Ovary (tissue), 10 donors: Measurements from ENCODE around the gene DAB1. TPM values are rescaled to one million over a fixed set of nuclear protein-coding genes. Genes with fewer than 3 reads are reported as not detected.

ENCODE experiments used
- DNase-seq, 5 donors: peaks; one replicate each; pipeline ENCODE4 v3.0.0-alpha.2; 2019 to 2020
- H3K27ac ChIP-seq, 2 donors: fragments of 200-600 bp; one replicate each; pipeline versions ENCODE4 v1.5.1 to v1.8.0; 2019 to 2022
- H3K27me3 ChIP-seq: fragments of 200-600 bp; one replicate; pipeline ENCODE4 v1.8.0; 2022
- H3K36me3 ChIP-seq: fragments of 200-600 bp; sonication (generic); one replicate; pipeline ENCODE4 v1.5.1; 2019
- H3K4me1 ChIP-seq: one replicate; pipeline ENCODE4 v1.8.1; 2013; ENCODE audit warnings: mild to moderate bottlenecking, moderate library complexity; ENCODE audit not compliant: insufficient read depth
- H3K4me3 ChIP-seq: fragments of 200-600 bp; sonication (generic); one replicate; pipeline ENCODE4 v1.5.1; 2017
- H3K9me3 ChIP-seq, 2 donors: fragments of 200-600 bp in 1 of 2; sonication (generic) in 1 of 2; one replicate each; pipeline versions ENCODE4 v1.5.1 to v1.8.1; 2013 to 2019; ENCODE audit warnings: mild to moderate bottlenecking in 1 of 2, moderate library complexity in 1 of 2
- EP300 ChIP-seq: sonication (generic); formaldehyde crosslinking; IDR thresholded peaks from one replicate; pipeline ENCODE4 v1.6.1; 2017; ENCODE audit warnings: antibody characterized with exemption
- POLR2A ChIP-seq: fragments of 450-650 bp; IDR thresholded peaks from one replicate; pipeline ENCODE4 v1.6.1; 2017; ENCODE audit warnings: antibody characterized with exemption, mild to moderate bottlenecking, moderate library complexity
- WGBS, 3 donors: extraction: QIAGEN DNeasy Blood & Tissue Kit in 1 of 3; methylation state at CpG; one replicate each; pipeline versions ENCODE4 v1.1.5 to v1.1.7; 2013 to 2017; 5-methylcytosine and 5-hydroxymethylcytosine counted together
- intact Hi-C, 4 donors: fragments of 100-400 bp; cut with DNase I; formaldehyde crosslinking; loops; one replicate each; pipeline versions ENCODE4 v1.11.0 to v1.15.1; 2022 to 2023
- long read RNA-seq, 3 donors: library from polyadenylated mRNA in 2 of 3; unstranded in 2 of 3; transcript quantifications; one replicate each; pipeline ENCODE4 v2.0.0 and lab custom pipeline, GENCODE V29; 2021 to 2026
- polyA plus RNA-seq, 2 donors: library from polyadenylated mRNA; stranded (reverse); fragments of 200-250 nt in 1 of 2; fragments of 350-450 nt in 1 of 2; fragmentation: Illumina TruSeq in 1 of 2; extraction: RNeasy Lipid Tissue Mini Kit (QIAGEN cat#74804) in 1 of 2; gene quantifications; one replicate each; pipeline ENCODE4 v1.2.3, GENCODE V29; 2013 to 2014
- total RNA-seq, 7 donors: library from RNA; depleted of rRNA in 2 of 7; stranded (reverse); fragments of >200 nt in 2 of 7; fragmentation: NEBNext Ultra II Directional in 3 of 7; extraction: Animal tissue kit (Norgen Biotek cat#: 25700) in 3 of 7; gene quantifications; one replicate each; pipeline versions ENCODE4 v1.1.0 to v1.2.4, GENCODE V29; 2016 to 2023
- TF ChIP-seq, protein P1 (sequence below), 3 donors: fragments of 450-650 bp in 2 of 3; fragments of 200-600 bp in 1 of 3; IDR thresholded peaks; one replicate each; pipeline versions ENCODE4 v1.5.1 to v1.8.0; 2016 to 2022; ENCODE audit warnings: antibody characterized with exemption in 3 of 3, mild to moderate bottlenecking in 1 of 3
- donor health status: DM: no; HTN: no; CAD: no; lungs with moderate emphysema.
- donor health status: DM: no; HTN: no; CAD: no.
- donor health status: Bipolar disorder and iron deficiency.
- donor health status: DM: yes; HTN: yes; CAD: no.
- donor health status: DM: no; HTN: no; CAD: no.
- donor health status: DM: yes; HTN: yes; CAD: no.

DAB1 gene
- total RNA-seq: 1 to 10 TPM in 3 of 7 donors, under 1 TPM in 4; 0.34 to 5.5 (median 0.77) TPM
- 1 to 10 TPM in 1 of 2 donors, under 1 TPM in 1; 0.22 to 4.4 TPM for polyA plus RNA-seq
- long read RNA-seq, donor 1, partial matches to known transcripts: 3 of 3 reads
- long read RNA-seq, donor 1, other reads (novel, unspliced or antisense): 0 of 3 reads
- long read RNA-seq, donor 2: 0 reads
- long read RNA-seq, donor 3, partial matches to known transcripts: 1 of 2 reads
- long read RNA-seq, donor 3, other reads (novel, unspliced or antisense): 1 of 2 reads

DNA sequence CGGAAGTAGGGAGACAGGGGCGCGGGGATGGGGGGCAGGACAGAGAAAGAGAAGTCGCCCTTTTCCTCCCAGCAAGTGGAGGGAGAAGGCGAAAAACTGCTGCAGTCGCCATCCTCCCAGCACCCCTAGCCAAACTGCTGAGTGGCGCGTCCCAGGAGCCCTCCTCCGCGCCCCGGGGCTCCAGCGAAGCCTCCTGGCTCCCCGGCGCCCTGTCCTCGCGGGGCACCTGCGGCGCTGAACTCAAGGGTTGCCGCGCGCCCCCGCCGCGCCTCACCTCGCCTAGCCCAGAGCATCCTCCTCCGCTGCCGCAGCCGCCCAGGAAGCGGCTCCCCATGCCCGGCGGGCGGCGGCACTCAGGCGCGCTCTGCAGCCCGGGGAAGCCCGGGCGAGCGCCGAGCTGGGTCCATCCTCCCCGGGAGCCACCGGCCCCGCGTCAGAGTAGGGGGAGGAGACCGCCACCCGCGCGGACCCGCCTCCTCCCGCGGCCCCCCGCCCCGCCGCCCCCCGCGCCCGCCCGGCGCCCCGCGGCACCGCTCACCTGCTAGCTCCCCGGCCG is at the start of gene DAB1:
Gene DAB1, minus strand, starts transcription at position 405 of the 556 bp plus-strand sequence. CDS start 133,030 bp downstream, outside the sequence.
- no peaks in the 10 kb centered on the region for H3K4me1 ChIP-seq
- no peak within 1 kb of the TSS for H3K27ac ChIP-seq
- H3K36me3 ChIP-seq: no peaks in the 10 kb centered on the region
- no peaks in the 10 kb centered on the region for H3K9me3 ChIP-seq
- TF ChIP-seq POLR2A (no peak), EP300 (no peak)
- TF ChIP-seq, protein P1, sequence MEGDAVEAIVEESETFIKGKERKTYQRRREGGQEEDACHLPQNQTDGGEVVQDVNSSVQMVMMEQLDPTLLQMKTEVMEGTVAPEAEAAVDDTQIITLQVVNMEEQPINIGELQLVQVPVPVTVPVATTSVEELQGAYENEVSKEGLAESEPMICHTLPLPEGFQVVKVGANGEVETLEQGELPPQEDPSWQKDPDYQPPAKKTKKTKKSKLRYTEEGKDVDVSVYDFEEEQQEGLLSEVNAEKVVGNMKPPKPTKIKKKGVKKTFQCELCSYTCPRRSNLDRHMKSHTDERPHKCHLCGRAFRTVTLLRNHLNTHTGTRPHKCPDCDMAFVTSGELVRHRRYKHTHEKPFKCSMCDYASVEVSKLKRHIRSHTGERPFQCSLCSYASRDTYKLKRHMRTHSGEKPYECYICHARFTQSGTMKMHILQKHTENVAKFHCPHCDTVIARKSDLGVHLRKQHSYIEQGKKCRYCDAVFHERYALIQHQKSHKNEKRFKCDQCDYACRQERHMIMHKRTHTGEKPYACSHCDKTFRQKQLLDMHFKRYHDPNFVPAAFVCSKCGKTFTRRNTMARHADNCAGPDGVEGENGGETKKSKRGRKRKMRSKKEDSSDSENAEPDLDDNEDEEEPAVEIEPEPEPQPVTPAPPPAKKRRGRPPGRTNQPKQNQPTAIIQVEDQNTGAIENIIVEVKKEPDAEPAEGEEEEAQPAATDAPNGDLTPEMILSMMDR (IDR thresholded peaks at IDR 0.05): no peak
- intact Hi-C loops: loop anchor here in 1 of 4 donors (5.0 kb wide), 1 partner anchor 181 kb away; no protein-coding TSS in a partner anchor
- 1% methylated on average over 31 to 64 of the region's 64 CpGs for WGBS, 3 donors
- no peaks in the 10 kb centered on the region for H3K27me3 ChIP-seq
- peak within 1 kb of the TSS; percentile 18 for H3K4me3 ChIP-seq
- DNase-seq: no peak

DNA sequence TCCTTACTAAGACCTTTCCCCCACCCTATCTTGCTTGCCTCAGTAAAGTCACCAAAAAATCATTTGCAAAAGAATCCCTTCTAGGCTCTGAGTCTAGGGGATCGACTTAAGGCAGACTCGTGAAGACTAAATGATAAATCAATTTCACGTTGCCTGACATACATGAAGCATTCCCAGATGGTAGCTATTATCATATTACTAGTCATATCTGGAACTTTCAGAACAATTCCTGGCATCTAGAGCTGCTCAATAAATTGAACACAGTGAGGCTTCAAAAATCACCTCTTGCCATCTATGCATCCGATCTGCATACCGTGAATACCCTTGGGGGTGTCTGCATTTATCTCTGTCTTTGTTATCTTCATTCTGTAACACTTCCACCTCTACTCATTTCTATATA is 49.6 kb upstream of the DAB1 start:
- H3K27me3 ChIP-seq: no peaks in the 10 kb centered on the region
- H3K4me1 ChIP-seq: no peaks in the 10 kb centered on the region
- no peak overlapping the region for H3K27ac ChIP-seq
- no peaks in the 10 kb centered on the region for H3K36me3 ChIP-seq
- DNase-seq: no peak
- H3K9me3 ChIP-seq: no peaks in the 10 kb centered on the region
- no peak overlapping the region for H3K4me3 ChIP-seq
- WGBS, 3 donors: 66 to 76% (median 75%) methylated on average over 5 of the region's 5 CpGs
- TF ChIP-seq, protein P1 (IDR thresholded peaks at IDR 0.05): no peak
- no peak for TF ChIP-seq EP300
- TF ChIP-seq POLR2A: no peak
- intact Hi-C loops: no loop called here

DNA sequence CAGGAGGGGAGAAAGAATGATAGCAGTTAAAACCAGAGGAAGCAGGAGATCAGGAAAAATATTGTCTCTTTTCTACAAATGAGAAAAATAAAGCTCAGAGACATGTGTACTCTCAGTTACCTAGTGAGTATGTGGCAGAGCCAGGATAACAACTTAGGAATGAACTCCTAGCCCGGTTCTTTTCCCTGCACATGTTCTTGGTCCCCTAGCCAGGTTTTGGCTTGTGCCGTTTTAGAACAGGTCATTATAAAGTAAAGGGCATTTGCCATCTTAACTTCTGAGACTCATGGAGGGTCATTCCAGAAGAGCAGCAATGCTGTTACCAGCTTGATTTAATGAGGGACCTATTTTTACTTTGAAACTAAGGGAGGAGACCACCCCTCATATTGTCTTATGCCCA is 48.1 kb upstream of the DAB1 start:
- WGBS, 3 donors: 90 to 93% (median 91%) methylated on average over 2 of the region's 2 CpGs
- Histone ChIP-seq H3K4me3 (no peak overlapping the region), H3K36me3 (no peaks in the 10 kb centered on the region), H3K9me3 (no peaks in the 10 kb centered on the region), H3K27ac (no peak overlapping the region), H3K27me3 (no peaks in the 10 kb centered on the region), H3K4me1 (no peaks in the 10 kb centered on the region)
- TF ChIP-seq EP300 (no peak), POLR2A (no peak)
- TF ChIP-seq, protein P1 (IDR thresholded peaks at IDR 0.05): no peak
- no peak for DNase-seq
- intact Hi-C loops: no loop called here

DNA sequence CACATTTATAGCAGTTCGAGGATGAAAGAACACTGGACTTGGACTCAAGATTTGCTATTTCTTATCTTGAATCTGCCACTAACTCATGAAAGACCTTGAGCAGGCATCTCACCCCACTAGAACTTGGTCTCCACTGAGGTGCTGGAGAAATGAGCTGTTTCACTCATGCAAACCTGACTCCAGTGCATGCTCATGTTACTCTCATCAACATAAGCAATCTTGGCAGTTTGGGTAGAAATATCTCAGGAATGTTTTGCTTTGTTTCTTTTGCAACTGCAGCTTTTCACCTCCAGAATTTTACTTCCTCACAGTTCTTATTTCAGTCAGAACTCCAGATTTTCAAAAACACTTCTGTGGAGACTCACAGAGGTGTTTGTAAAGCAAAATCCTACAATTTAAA is 46.2 kb upstream of the DAB1 start:
- Histone ChIP-seq H3K4me3 (no peak overlapping the region), H3K36me3 (no peaks in the 10 kb centered on the region), H3K27ac (no peak overlapping the region), H3K27me3 (no peaks in the 10 kb centered on the region), H3K4me1 (no peaks in the 10 kb centered on the region), H3K9me3 (no peaks in the 10 kb centered on the region)
- DNase-seq: no peak
- intact Hi-C loops: no loop called here
- TF ChIP-seq POLR2A (no peak), EP300 (no peak)
- TF ChIP-seq, protein P1 (IDR thresholded peaks at IDR 0.05): no peak
- 23 to 36% (median 36%) methylated on average over 1 of the region's 1 CpG for WGBS, 3 donors
